OCI-LY3 (cell line): Measurements from ENCODE around the gene BACE1-AS.

Experiments
- EZH2phosphoT487 ChIP-seq: fragments of 200-600 bp; shearing (Covaris generic); IDR thresholded peaks from 2 replicates; pipeline ENCODE4 v1.6.1; 2018; ENCODE audit warnings: antibody characterized with exemption, mixed run types, low read depth
- TF ChIP-seq, protein P1 (sequence below): fragments of 200-600, 300-600 bp; sonication (generic); IDR thresholded peaks from 2 replicates; pipeline ENCODE4 v1.5.1; 2014; ENCODE audit warnings: antibody characterized with exemption, low read length, low read depth

DNA sequence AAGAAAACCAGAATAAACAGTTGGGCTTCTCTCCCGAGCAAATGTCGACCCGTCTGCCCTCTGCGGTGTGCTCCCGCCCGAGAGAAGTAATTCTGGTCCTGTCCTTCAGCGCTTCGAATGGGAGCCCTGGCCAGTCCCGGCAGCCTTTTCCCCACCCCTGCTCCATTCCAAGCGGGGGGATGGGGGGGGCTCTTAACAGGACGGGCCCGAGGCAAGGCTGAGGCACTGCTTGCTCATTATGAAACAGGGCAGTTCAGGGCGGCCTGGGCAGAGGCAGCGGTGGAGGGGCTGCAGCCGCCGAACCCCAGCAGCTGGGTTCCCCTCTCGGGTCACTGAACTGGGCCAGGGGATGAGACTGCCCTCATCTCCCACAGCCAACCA is 9.1 kb downstream of the BACE1-AS start:
- TF ChIP-seq EZH2phosphoT487 = no peak
- TF ChIP-seq, protein P1, sequence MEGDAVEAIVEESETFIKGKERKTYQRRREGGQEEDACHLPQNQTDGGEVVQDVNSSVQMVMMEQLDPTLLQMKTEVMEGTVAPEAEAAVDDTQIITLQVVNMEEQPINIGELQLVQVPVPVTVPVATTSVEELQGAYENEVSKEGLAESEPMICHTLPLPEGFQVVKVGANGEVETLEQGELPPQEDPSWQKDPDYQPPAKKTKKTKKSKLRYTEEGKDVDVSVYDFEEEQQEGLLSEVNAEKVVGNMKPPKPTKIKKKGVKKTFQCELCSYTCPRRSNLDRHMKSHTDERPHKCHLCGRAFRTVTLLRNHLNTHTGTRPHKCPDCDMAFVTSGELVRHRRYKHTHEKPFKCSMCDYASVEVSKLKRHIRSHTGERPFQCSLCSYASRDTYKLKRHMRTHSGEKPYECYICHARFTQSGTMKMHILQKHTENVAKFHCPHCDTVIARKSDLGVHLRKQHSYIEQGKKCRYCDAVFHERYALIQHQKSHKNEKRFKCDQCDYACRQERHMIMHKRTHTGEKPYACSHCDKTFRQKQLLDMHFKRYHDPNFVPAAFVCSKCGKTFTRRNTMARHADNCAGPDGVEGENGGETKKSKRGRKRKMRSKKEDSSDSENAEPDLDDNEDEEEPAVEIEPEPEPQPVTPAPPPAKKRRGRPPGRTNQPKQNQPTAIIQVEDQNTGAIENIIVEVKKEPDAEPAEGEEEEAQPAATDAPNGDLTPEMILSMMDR = no peak
